BJ (cell line): ENCODE measurements around the gene PLIN4. TPM values are rescaled to one million over a fixed set of nuclear protein-coding genes. Genes with fewer than 3 reads are reported as not detected.

Source experiments
- CTCF ChIA-PET: fragments of 350-600 bp; formaldehyde crosslinking; extraction: SDS; loops from one replicate; lab custom pipeline; 2021; ENCODE audit warnings: antibody characterized with exemption, inconsistent platforms; lab: Yijun Ruan, JAX
- POLR2A ChIA-PET: fragments of 300-600 bp; sonication (Branson Sonifier 250); formaldehyde crosslinking; extraction: SDS; loops from one replicate; lab custom pipeline; 2021; ENCODE audit warnings: antibody characterized with exemption; lab: Charles Lee
- DNase-seq: peaks from one replicate; pipeline ENCODE4 v3.0.0-alpha.2; 2011; ENCODE audit warnings: low read depth
- H3K27me3 ChIP-seq: 2 replicates; pipeline ENCODE4 v1.6.0; 2011; ENCODE audit warnings: low read length; ENCODE audit not compliant: control insufficient read depth, insufficient read depth
- H3K36me3 ChIP-seq: 2 replicates; pipeline ENCODE4 v1.5.1; 2011; ENCODE audit warnings: low read length; ENCODE audit not compliant: control insufficient read depth, insufficient read depth
- H3K4me3 ChIP-seq: 2 replicates; pipeline ENCODE4 v1.5.1; 2011; ENCODE audit warnings: low read depth, mild to moderate bottlenecking, control low read depth, low read length
- CTCF ChIP-seq: IDR thresholded peaks from 2 replicates; pipeline ENCODE4 v1.5.1; 2011; ENCODE audit warnings: low read depth, mild to moderate bottlenecking, control low read depth, inconsistent platforms, low read length, moderate library complexity; ENCODE audit not compliant: insufficient read depth
- polyA plus RNA-seq: library from polyadenylated mRNA; depleted of rRNA; stranded (reverse); fragments of >200 nt; gene quantifications from 2 replicates; pipeline ENCODE4 v1.2.3, GENCODE V29; 2011

Gene PLIN4
- polyA plus RNA-seq, 1 experiment: 0.01 TPM

GRCh38 chr19:4538601-4538954 is 20.3 kb upstream of the PLIN4 start:
- no peak for TF ChIP-seq CTCF
- H3K36me3 ChIP-seq: no peaks in the 10 kb centered on the region
- POLR2A ChIA-PET: no interaction called here
- DNase-seq: no peak
- H3K27me3 ChIP-seq: peaks cover 7% of the 10 kb centered on the region
- CTCF ChIA-PET: interaction anchor here (1.1 to 9.3 kb wide), 4 partner anchors 8 to 272 kb away, joined by 4 to 84 read pairs (median 4); no protein-coding TSS in a partner anchor
- no peak overlapping the region for H3K4me3 ChIP-seq

- TF ChIP-seq CTCF: no peak
- Histone ChIP-seq H3K36me3 (no peaks in the 10 kb centered on the region), H3K27me3 (peaks cover 7% of the 10 kb centered on the region), H3K4me3 (no peak overlapping the region)
- ChIA-PET POLR2A (no interaction called here), CTCF (interaction anchor here (1.1 to 9.3 kb wide), 5 partner anchors 9 to 272 kb away, joined by 4 to 84 read pairs (median 4); no protein-coding TSS in a partner anchor)
- DNase-seq: no peak
These were observed 19.8 kb upstream of the PLIN4 start for GRCh38 chr19:4537953-4538600.

- CTCF ChIA-PET: interaction anchor here (1.1 to 9.3 kb wide), 3 partner anchors 10 to 100 kb away, joined by 4 to 84 read pairs (median 4); no protein-coding TSS in a partner anchor
- H3K4me3 ChIP-seq: no peak overlapping the region
- no peak for DNase-seq
These were observed 18.5 kb upstream of the PLIN4 start for GRCh38 chr19:4536798-4537197.

GRCh38 chr19:4534836-4535658 is 16.8 kb upstream of the PLIN4 start, which contains the start of gene PLIN5:
Gene PLIN5 (minus strand): TSS chr19:4535224. CDS start chr19:4534074, 1,150 bp downstream.
- no peak for DNase-seq
- no peak within 1 kb of the TSS; the same call in 1 of the 2 replicates for H3K4me3 ChIP-seq
- ChIA-PET CTCF (interaction anchor here (0.8 to 9.3 kb wide), 5 partner anchors 11 to 98 kb away, joined by 3 to 84 read pairs (median 4); no protein-coding TSS in a partner anchor), POLR2A (no interaction called here)
- H3K36me3 ChIP-seq: no peaks in the 10 kb centered on the region
- H3K27me3 ChIP-seq: peaks cover 7% of the 10 kb centered on the region
- TF ChIP-seq CTCF: no peak

More at GRCh38 chr19:4536798-4537197, 18.5 kb upstream of the PLIN4 start:
- H3K27me3 ChIP-seq: peaks cover 7% of the 10 kb centered on the region
- no peaks in the 10 kb centered on the region for H3K36me3 ChIP-seq
- POLR2A ChIA-PET: no interaction called here
- TF ChIP-seq CTCF: no peak
